IMR-90 (cell line): Measurements from ENCODE around the gene PNMA6F. TPM values are rescaled to one million over a fixed set of nuclear protein-coding genes. Genes with fewer than 3 reads are reported as not detected.

Experiments
- ATAC-seq: fragments of 200-7000 bp; cut with Tn5 transposase; 2 replicates; pipeline ENCODE4 v1.9.1; 2020; ENCODE audit warnings: low read depth, mild to moderate bottlenecking, moderate library complexity
- BruUV-seq: library from RNA; stranded (reverse); fragments of 400-500 nt; replicated peaks from 2 replicates; lab custom pipeline; 2021; lab: Mats Ljungman, UMichigan
- CTCF ChIA-PET: fragments of 300-600 bp; formaldehyde crosslinking; extraction: SDS; loops from one replicate; lab custom pipeline; 2021; ENCODE audit warnings: antibody characterized with exemption; lab: Yijun Ruan, JAX
- POLR2A ChIA-PET: fragments of 300-600 bp; sonication (Branson Sonifier 250); formaldehyde crosslinking; loops from one replicate; lab custom pipeline; 2022; ENCODE audit warnings: antibody characterized with exemption; ENCODE audit not compliant: unreplicated experiment; lab: Charles Lee
- DNase-seq: peaks from one replicate; pipeline ENCODE4 v3.0.0; 2013
- H2AFZ ChIP-seq: replicated peaks from 2 replicates; pipeline ENCODE3; 2013; ENCODE audit warnings: low read length, mild to moderate bottlenecking; ENCODE audit not compliant: poor library complexity
- H2AK5ac ChIP-seq: 2 replicates; pipeline ENCODE4 v1.6.1; 2013; ENCODE audit warnings: low read depth, low read length, inconsistent platforms
- H2AK9ac ChIP-seq: replicated peaks from 2 replicates; pipeline ENCODE3; 2013; ENCODE audit warnings: mild to moderate bottlenecking, low read depth, low read length, moderate library complexity; ENCODE audit not compliant: poor library complexity
- H2BK120ac ChIP-seq: 2 replicates; pipeline ENCODE4 v1.6.1; 2013; ENCODE audit warnings: low read depth, low read length, inconsistent platforms
- H2BK15ac ChIP-seq: 3 replicates; pipeline ENCODE4 v1.6.1; 2013; ENCODE audit warnings: low read depth, low read length, inconsistent platforms
- H2BK20ac ChIP-seq: 2 replicates; pipeline ENCODE4 v1.6.1; 2013; ENCODE audit warnings: low read depth, mild to moderate bottlenecking, inconsistent platforms, low read length, moderate library complexity
- H2BK5ac ChIP-seq: 2 replicates; pipeline ENCODE4 v1.6.1; 2013; ENCODE audit warnings: mild to moderate bottlenecking, low read depth, low read length, inconsistent platforms; ENCODE audit not compliant: poor library complexity, severe bottlenecking
- H3K14ac ChIP-seq: replicated peaks from 2 replicates; pipeline ENCODE4 v1.6.1; 2013; ENCODE audit warnings: low read depth, low read length, inconsistent platforms
- H3K18ac ChIP-seq: 2 replicates; pipeline ENCODE4 v1.6.1; 2013; ENCODE audit warnings: low read depth, low read length, control low read depth
- H3K23ac ChIP-seq: 2 replicates; pipeline ENCODE4 v1.6.1; 2013; ENCODE audit warnings: low read depth, low read length, inconsistent platforms
- H3K27ac ChIP-seq: 2 replicates; pipeline ENCODE4 v1.5.1; 2013; ENCODE audit warnings: mild to moderate bottlenecking, control low read depth, low read length; ENCODE audit not compliant: insufficient read depth
- H3K27me3 ChIP-seq: 2 replicates; pipeline ENCODE4 v1.6.1; 2013; ENCODE audit warnings: low read length; ENCODE audit not compliant: control insufficient read depth, insufficient read depth
- H3K36me3 ChIP-seq: 2 replicates; pipeline ENCODE4 v1.6.1; 2013; ENCODE audit warnings: low read length, mixed read lengths; ENCODE audit not compliant: control insufficient read depth, insufficient read depth
- H3K4ac ChIP-seq: 2 replicates; pipeline ENCODE4 v1.6.1; 2013; ENCODE audit warnings: low read depth, low read length, inconsistent platforms
- H3K4me1 ChIP-seq: 2 replicates; pipeline ENCODE4 v1.6.1; 2013; ENCODE audit warnings: low read length, mixed read lengths; ENCODE audit not compliant: control insufficient read depth, insufficient read depth
- H3K4me2 ChIP-seq: 2 replicates; pipeline ENCODE4 v1.6.1; 2013; ENCODE audit warnings: low read depth, mild to moderate bottlenecking, control low read depth, low read length, moderate library complexity
- H3K4me3 ChIP-seq: 2 replicates; pipeline ENCODE4 v1.5.1; 2013; ENCODE audit warnings: low read depth, mild to moderate bottlenecking, control low read depth, low read length, moderate library complexity; ENCODE audit not compliant: insufficient read depth
- H3K56ac ChIP-seq: 2 replicates; pipeline ENCODE4 v1.6.1; 2013; ENCODE audit warnings: low read length, inconsistent platforms; ENCODE audit not compliant: insufficient read depth; ENCODE audit errors: extremely low read depth
- H3K79me1 ChIP-seq, 2 experiments: 2 replicates each; pipeline ENCODE4 v1.6.1; 2013; ENCODE audit warnings: low read length in 2 of 2, inconsistent platforms in 1 of 2, low read depth in 1 of 2
- H3K9ac ChIP-seq: 2 replicates; pipeline ENCODE4 v1.6.1; 2013; ENCODE audit warnings: low read depth, low read length, control low read depth
- H3K9me1 ChIP-seq: 2 replicates; pipeline ENCODE4 v1.6.1; 2013; ENCODE audit warnings: low read length, inconsistent platforms; ENCODE audit not compliant: insufficient read depth
- H3K9me3 ChIP-seq: 2 replicates; pipeline ENCODE4 v1.6.1; 2013; ENCODE audit warnings: low read length; ENCODE audit not compliant: control insufficient read depth, insufficient read depth
- H4K20me1 ChIP-seq: 2 replicates; pipeline ENCODE4 v1.6.1; 2013; ENCODE audit warnings: low read length, inconsistent platforms; ENCODE audit not compliant: insufficient read depth
- H4K5ac ChIP-seq: 2 replicates; pipeline ENCODE4 v1.6.1; 2013; ENCODE audit warnings: mild to moderate bottlenecking, low read depth, low read length, control low read depth
- H4K8ac ChIP-seq, 2 experiments: 2 replicates each; pipeline ENCODE4 v1.6.1; 2013; ENCODE audit warnings: low read depth in 2 of 2, low read length in 2 of 2, control low read depth in 1 of 2, inconsistent platforms in 1 of 2
- H4K91ac ChIP-seq: 2 replicates; pipeline ENCODE4 v1.6.1; 2013; ENCODE audit warnings: low read depth, low read length, inconsistent platforms; ENCODE audit not compliant: insufficient read depth
- FOS ChIP-seq: fragments of 150-350 bp; IDR thresholded peaks from 2 replicates; pipeline ENCODE4 v1.6.1; 2016; ENCODE audit warnings: low read depth, low read length
- SMC3 ChIP-seq: fragments of 150-350 bp; IDR thresholded peaks from 2 replicates; pipeline ENCODE4 v1.6.1; 2016; ENCODE audit warnings: low read depth, mild to moderate bottlenecking, antibody characterized with exemption, low read length, moderate library complexity
- WGBS, 2 experiments: methylation state at CpG; one replicate each; pipeline versions ENCODE4 v1.1.5 to v1.1.7; 2013; ENCODE audit warnings: missing lambda C conversion rate in 2 of 2; ENCODE audit not compliant: insufficient read length in 1 of 2; ENCODE audit errors: extremely low coverage in 2 of 2; 5-methylcytosine and 5-hydroxymethylcytosine counted together
- dilution Hi-C: fragments of 300-500 bp; cut with HindIII; formaldehyde crosslinking; loops from one replicate; pipeline ENCODE4 v1.14.3; 2018; ENCODE audit warnings: low sequenced_read_pairs; ENCODE audit not compliant: unreplicated experiment
- in situ Hi-C: fragments of 300-500 bp; cut with MboI; formaldehyde crosslinking; loops from 3 replicates; pipeline ENCODE4 v1.14.3; 2019; ENCODE audit warnings: low sequenced_read_pairs, inconsistent platforms, mixed read lengths
- intact Hi-C: fragments of 100-400 bp; cut with micrococcal nuclease; formaldehyde crosslinking; loops from 2 replicates; pipeline ENCODE4 v1.10.0; 2022
- polyA plus RNA-seq, 3 experiments: library from polyadenylated mRNA; depleted of rRNA; stranded (reverse); fragments of >200 nt; gene quantifications; 2 replicates each; pipeline ENCODE4 v1.2.3, GENCODE V29; 2012; ENCODE audit warnings: low replicate concordance in 1 of 3
- total RNA-seq: library from RNA; depleted of rRNA; stranded (reverse); fragments of >200 nt; gene quantifications from 2 replicates; pipeline ENCODE4 v1.2.3, GENCODE V29; 2012

Gene PNMA6F
- total and polyA plus RNA-seq, 2 of the 4 experiments (the other 2 are of a cell fraction): not detected

DNA sequence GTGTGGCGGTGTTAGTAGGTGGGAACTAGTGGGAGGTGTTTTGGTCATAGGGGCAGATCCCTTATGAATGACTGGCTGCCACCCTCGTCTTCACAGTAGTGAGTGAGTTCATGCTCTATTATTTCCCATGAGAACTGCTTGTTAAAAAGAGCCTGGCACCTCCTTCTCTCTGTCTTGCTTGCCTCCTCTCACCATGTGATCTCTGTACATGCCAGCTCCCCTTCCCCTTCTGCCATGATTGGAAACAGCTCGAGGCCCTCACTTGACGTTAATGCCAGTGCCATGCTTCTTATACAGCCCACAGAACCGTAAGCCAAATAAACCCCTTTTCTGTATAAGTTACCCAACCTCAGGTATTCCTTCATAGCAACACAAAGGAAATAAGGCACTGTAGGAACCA is 21.7 kb downstream of the PNMA6F start:
- Histone ChIP-seq H3K9me1 (no peaks in the 10 kb centered on the region), H3K4me2 (no peak overlapping the region), H2BK15ac (no peak overlapping the region), H3K56ac (no peak overlapping the region), H3K9me3 (no peaks in the 10 kb centered on the region), H2BK120ac (no peak overlapping the region), H2BK20ac (no peak overlapping the region), H3K27ac (no peak overlapping the region), H2BK5ac (no peak overlapping the region), H3K23ac (no peak overlapping the region), H4K91ac (no peak overlapping the region), H3K18ac (no peak overlapping the region), H4K5ac (no peak overlapping the region), H3K27me3 (peaks cover 3% of the 10 kb centered on the region), H3K14ac (no peak overlapping the region), H4K20me1 (no peaks in the 10 kb centered on the region), H2AFZ (no peak overlapping the region), H3K79me1 (no peaks in the 10 kb centered on the region), H3K36me3 (no peaks in the 10 kb centered on the region), H3K4me1 (no peaks in the 10 kb centered on the region), H3K4ac (no peak overlapping the region), H4K8ac (no peak overlapping the region), H2AK9ac (no peak overlapping the region), H3K4me3 (no peak overlapping the region), H2AK5ac (no peak overlapping the region), H3K9ac (no peak overlapping the region)
- ChIA-PET CTCF (no interaction called here), POLR2A (no interaction called here)
- no CpG with 5 or more reads among the region's 5 CpGs for WGBS, 2 experiments
- BruUV-seq: no TSS peak
- intact Hi-C loops: no loop called here
- no peak for TF ChIP-seq FOS
- no peak for TF ChIP-seq SMC3
- DNase-seq (no peak), ATAC-seq (no peak)
- in situ Hi-C loops: no loop called here
- dilution Hi-C loops: no loop called here
